ENCODE measurements around the gene VWA5B1. TPM values are rescaled to one million over a fixed set of nuclear protein-coding genes. Genes with fewer than 3 reads are reported as not detected.
A peak's percentile ranks its signal among the peaks of the same experiment; 100 is the strongest.

Gene VWA5B1
- total RNA-seq, 3 donors from 2014 or later (not counting 1 experiment from before 2014, with no cell fraction given), result not detected

DNA sequence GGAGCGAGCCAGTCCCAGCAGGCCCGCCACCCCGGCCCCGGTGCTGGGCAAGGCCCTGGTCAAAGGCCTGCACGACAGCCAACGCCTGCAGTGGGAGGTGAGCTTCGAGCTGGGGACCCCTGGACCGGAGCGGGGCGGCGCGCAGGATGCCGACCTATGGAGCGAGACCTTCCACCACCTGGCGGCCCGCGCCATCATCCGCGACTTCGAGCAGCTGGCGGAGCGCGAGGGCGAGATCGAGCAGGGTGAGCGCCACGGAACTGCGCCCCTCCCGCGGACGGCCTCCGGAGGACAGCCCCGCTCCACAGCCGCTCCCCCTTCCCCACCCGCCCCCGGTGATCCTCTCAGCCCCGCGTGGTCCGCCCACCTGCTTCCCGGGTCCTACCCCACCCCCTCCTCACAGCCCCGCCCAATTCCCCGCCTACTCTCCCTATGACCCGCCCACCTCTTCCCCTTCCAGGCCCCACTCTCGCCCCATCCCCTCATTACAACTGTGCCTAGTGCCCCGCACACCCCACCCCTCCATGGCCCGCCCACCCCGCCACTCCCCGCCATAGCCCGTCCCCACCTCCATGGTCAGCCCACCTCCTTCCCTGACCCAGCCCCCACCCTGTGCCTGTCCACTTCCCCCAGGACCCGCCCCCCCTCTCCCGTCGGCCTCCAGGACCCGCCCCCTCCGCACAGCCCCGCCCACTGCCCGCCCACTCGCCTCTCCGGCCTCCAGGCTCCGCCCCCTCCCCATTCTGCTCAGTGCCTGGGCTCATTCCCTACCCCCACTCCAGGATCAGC is 52.7 kb downstream of the VWA5B1 start:
- H3K9me3 Mint-ChIP-seq, result peaks cover 2% of the 10 kb centered on the region in 2 donors
- peak in 1 of 3 donors; percentile 67 for ATAC-seq
- no peak overlapping the region for H3K4me3 Mint-ChIP-seq
- H3K27ac Mint-ChIP-seq, result no peak overlapping the region
- H3K27me3 Mint-ChIP-seq (ENCODE audit: low read depth in 2 of 2), result peaks cover 18 to 52% of the 10 kb centered on the region in 2 donors
- intact Hi-C loops (cut with micrococcal nuclease), result no loop called here
- no peaks in the 10 kb centered on the region for H3K36me3 ChIP-seq (ENCODE audit: control insufficient read depth, insufficient read depth, low read length)
- H3K9me3 ChIP-seq (ENCODE audit: control insufficient read depth, insufficient read depth, low read length), result no peaks in the 10 kb centered on the region
- H3K36me3 Mint-ChIP-seq, result peaks cover 8% of the 10 kb centered on the region
- 8% methylated on average over 49 of the region's 59 CpGs for WGBS (ENCODE audit: insufficient coverage)
- H3K27ac ChIP-seq (ENCODE audit: low read length), result no peak overlapping the region
- no peak for TF ChIP-seq CTCF (IDR thresholded peaks at IDR 0.05)
- DNase-seq, result peak in 1 of 2 donors; percentile 48
- peaks cover 19% of the 10 kb centered on the region for H3K27me3 ChIP-seq (ENCODE audit: control insufficient read depth, insufficient read depth, low read length)
- H3K4me1 ChIP-seq (ENCODE audit: control insufficient read depth, insufficient read depth, low read length), result peaks cover 4% of the 10 kb centered on the region
- H3K4me3 ChIP-seq (ENCODE audit: low read length), result no peak overlapping the region
- H3K4me1 Mint-ChIP-seq, result peaks cover 0 to 7% of the 10 kb centered on the region in 2 donors

DNA sequence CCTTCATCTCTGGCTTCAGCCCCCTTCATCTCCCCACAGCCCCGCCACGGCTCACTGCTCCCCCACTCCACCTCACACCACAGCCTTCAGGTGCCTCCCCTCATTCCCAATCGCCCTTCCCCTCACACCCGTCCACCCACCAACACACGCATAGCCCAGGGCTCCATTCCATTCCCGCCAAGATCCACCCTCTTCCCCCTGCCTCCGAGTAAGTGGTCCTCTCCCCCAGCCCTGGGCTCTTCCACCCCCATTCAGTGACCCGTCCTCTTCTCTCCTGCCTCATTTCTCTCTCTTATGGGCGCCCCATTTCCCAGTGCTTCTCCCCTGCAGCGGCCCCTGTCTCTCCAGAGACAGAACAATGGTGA is 53.2 kb downstream of the VWA5B1 start:
- 16% methylated on average over 10 of the region's 10 CpGs for WGBS (ENCODE audit: insufficient coverage)
- Mint-ChIP-seq H3K9me3 (peaks cover 2% of the 10 kb centered on the region in 2 donors), H3K4me3 (peak overlapping the region; percentile 45), H3K27me3 (ENCODE audit: low read depth in 2 of 2) (peaks cover 18 to 52% of the 10 kb centered on the region in 2 donors), H3K4me1 (peaks cover 0 to 7% of the 10 kb centered on the region in 2 donors), H3K27ac (peak overlapping the region in 1 of 2 donors; percentile 22), H3K36me3 (peaks cover 8% of the 10 kb centered on the region)
- no peak for DNase-seq
- H3K9me3 ChIP-seq (ENCODE audit: control insufficient read depth, insufficient read depth, low read length), result no peaks in the 10 kb centered on the region
- peaks cover 4% of the 10 kb centered on the region for H3K4me1 ChIP-seq (ENCODE audit: control insufficient read depth, insufficient read depth, low read length)
- no peak for TF ChIP-seq CTCF (IDR thresholded peaks at IDR 0.05)
- H3K27me3 ChIP-seq (ENCODE audit: control insufficient read depth, insufficient read depth, low read length), result peaks cover 19% of the 10 kb centered on the region
- H3K27ac ChIP-seq (ENCODE audit: low read length), result no peak overlapping the region
- no peaks in the 10 kb centered on the region for H3K36me3 ChIP-seq (ENCODE audit: control insufficient read depth, insufficient read depth, low read length)
- no peak overlapping the region for H3K4me3 ChIP-seq (ENCODE audit: low read length)
- no peak for ATAC-seq
- intact Hi-C loops (cut with micrococcal nuclease), result no loop called here

DNA sequence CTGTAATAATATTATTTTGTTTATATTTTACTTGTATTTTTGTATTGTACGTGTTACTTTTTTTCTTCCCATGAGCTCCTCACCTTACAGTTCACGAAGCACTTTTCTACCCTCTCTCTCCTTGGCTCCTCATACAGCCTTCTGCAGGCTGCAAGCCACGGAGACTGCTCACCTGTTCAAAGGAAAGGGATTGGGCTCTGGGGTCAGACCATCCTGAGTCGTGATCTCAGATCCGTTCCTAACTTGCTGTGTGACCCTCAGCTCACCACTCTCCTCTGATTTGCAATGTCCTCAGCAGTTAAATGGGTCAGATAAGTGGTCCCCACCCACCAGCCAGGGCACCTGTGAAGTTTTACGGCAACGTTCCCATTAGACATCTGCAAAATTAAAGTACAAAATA is 54.1 kb downstream of the VWA5B1 start:
- ATAC-seq, result no peak
- peaks cover 18 to 50% of the 10 kb centered on the region in 2 donors for H3K27me3 Mint-ChIP-seq (ENCODE audit: low read depth in 2 of 2)
- no peak overlapping the region for H3K27ac ChIP-seq (ENCODE audit: low read length)
- no peak overlapping the region for H3K27ac Mint-ChIP-seq
- H3K4me1 Mint-ChIP-seq, result peaks cover 0 to 7% of the 10 kb centered on the region in 2 donors
- H3K27me3 ChIP-seq (ENCODE audit: control insufficient read depth, insufficient read depth, low read length), result peaks cover 19% of the 10 kb centered on the region
- no peak for TF ChIP-seq CTCF (IDR thresholded peaks at IDR 0.05)
- DNase-seq, result no peak
- H3K9me3 ChIP-seq (ENCODE audit: control insufficient read depth, insufficient read depth, low read length), result no peaks in the 10 kb centered on the region
- peaks cover 8% of the 10 kb centered on the region for H3K36me3 Mint-ChIP-seq
- peaks cover 2% of the 10 kb centered on the region in 2 donors for H3K9me3 Mint-ChIP-seq
- H3K4me3 ChIP-seq (ENCODE audit: low read length), result no peak overlapping the region
- H3K36me3 ChIP-seq (ENCODE audit: control insufficient read depth, insufficient read depth, low read length), result no peaks in the 10 kb centered on the region
- intact Hi-C loops (cut with micrococcal nuclease), result no loop called here
- 40% methylated on average over 4 of the region's 7 CpGs for WGBS (ENCODE audit: insufficient coverage)
- H3K4me1 ChIP-seq (ENCODE audit: control insufficient read depth, insufficient read depth, low read length), result peaks cover 4% of the 10 kb centered on the region
- H3K4me3 Mint-ChIP-seq, result peak overlapping the region; percentile 22
